SK-N-SH (cell line): Measurements from ENCODE around the gene AUH. TPM values are rescaled to one million over a fixed set of nuclear protein-coding genes. Genes with fewer than 3 reads are reported as not detected.

ENCODE experiments used
- CTCF ChIA-PET: fragments of 300-600, 350-600 bp; formaldehyde crosslinking; extraction: SDS; loops from one replicate; lab custom pipeline; 2021; lab: Yijun Ruan, JAX
- POLR2A ChIA-PET: fragments of 350-600 bp; sonication (Branson Sonifier 250); formaldehyde crosslinking; extraction: SDS; loops from one replicate; lab custom pipeline; 2020; ENCODE audit warnings: antibody characterized with exemption, inconsistent platforms; lab: Yijun Ruan, JAX
- DNase-seq: peaks from one replicate; pipeline ENCODE4 v3.0.0; 2012
- H2AFZ ChIP-seq: fragments of 200-600 bp; sonication (generic); 2 replicates; pipeline ENCODE4 v1.8.1; 2016; ENCODE audit warnings: antibody characterized with exemption, mild to moderate bottlenecking, low read depth
- H3F3A ChIP-seq: fragments of 200-600 bp; sonication (generic); replicated peaks from 2 replicates; pipeline ENCODE3; 2016; ENCODE audit warnings: antibody characterized with exemption, mild to moderate bottlenecking; ENCODE audit not compliant: insufficient read depth
- H3K27ac ChIP-seq, 2 experiments: fragments of 200-500 bp in 1 of 2; fragments of 200-600 bp in 1 of 2; sonication (Bioruptor generic) in 1 of 2; sonication (generic), shearing (Covaris generic) in 1 of 2; 2 replicates each; pipeline versions ENCODE4 v1.5.1 to v1.6.1; 2014 to 2016; ENCODE audit warnings: low read depth in 2 of 2, inconsistent platforms in 1 of 2, low read length in 1 of 2, mild to moderate bottlenecking in 1 of 2, mixed read lengths in 1 of 2
- H3K27me3 ChIP-seq: fragments of 200-600 bp; sonication (generic), shearing (Covaris generic); 2 replicates; pipeline ENCODE4 v1.6.1; 2016; ENCODE audit warnings: mixed run types; ENCODE audit not compliant: insufficient read depth
- H3K36me3 ChIP-seq, 2 experiments: fragments of 200-500 bp in 1 of 2; fragments of 200-600 bp in 1 of 2; sonication (Bioruptor generic) in 1 of 2; sonication (generic) in 1 of 2; replicated peaks in 1 of 2; 2 replicates each; pipeline versions ENCODE3 to v1.5.1; 2014 to 2016; ENCODE audit warnings: low read length in 1 of 2, mild to moderate bottlenecking in 1 of 2; ENCODE audit not compliant: insufficient read depth in 2 of 2, control insufficient read depth in 1 of 2
- H3K4me1 ChIP-seq, 2 experiments: fragments of 200-500 bp in 1 of 2; fragments of 200-600 bp in 1 of 2; sonication (Bioruptor generic) in 1 of 2; sonication (generic), shearing (Covaris generic) in 1 of 2; 2 replicates each; pipeline versions ENCODE4 v1.5.1 to v1.6.1; 2014 to 2016; ENCODE audit warnings: low read depth in 1 of 2, low read length in 1 of 2, mixed run types in 1 of 2; ENCODE audit not compliant: insufficient read depth in 2 of 2, control insufficient read depth in 1 of 2
- H3K4me2 ChIP-seq: fragments of 200-600 bp; sonication (generic), shearing (Covaris generic); 2 replicates; pipeline ENCODE4 v1.6.1; 2017; ENCODE audit warnings: mixed run types
- H3K4me3 ChIP-seq, 2 experiments: fragments of 200-500 bp in 1 of 2; fragments of 200-600 bp in 1 of 2; sonication (Bioruptor generic) in 1 of 2; sonication (generic), shearing (Covaris generic) in 1 of 2; 2 replicates each; pipeline versions ENCODE4 v1.5.1 to v1.8.1; 2014 to 2016; ENCODE audit warnings: low read depth in 2 of 2, inconsistent platforms in 1 of 2, low read length in 1 of 2, mild to moderate bottlenecking in 1 of 2, mixed read lengths in 1 of 2, moderate library complexity in 1 of 2
- H3K79me2 ChIP-seq: fragments of 200-600 bp; sonication (generic); 2 replicates; pipeline ENCODE4 v1.8.1; 2017; ENCODE audit warnings: mild to moderate bottlenecking; ENCODE audit not compliant: insufficient read depth
- H3K9ac ChIP-seq: fragments of 200-600 bp; sonication (generic); 2 replicates; pipeline ENCODE4 v1.6.1; 2017; ENCODE audit warnings: mixed run types
- H3K9me2 ChIP-seq: fragments of 200-600 bp; sonication (generic); 2 replicates; pipeline ENCODE4 v1.6.1; 2017; ENCODE audit warnings: mixed run types
- H3K9me3 ChIP-seq: fragments of 200-600 bp; sonication (generic); 2 replicates; pipeline ENCODE4 v1.6.1; 2017; ENCODE audit warnings: mixed run types, mild to moderate bottlenecking, moderate library complexity
- H4K20me1 ChIP-seq: fragments of 200-600 bp; sonication (generic); 2 replicates; pipeline ENCODE4 v1.6.1; 2017; ENCODE audit warnings: mild to moderate bottlenecking, mixed run types; ENCODE audit not compliant: insufficient read depth
- EP300 ChIP-seq, 2 experiments: IDR thresholded peaks; 2 replicates each; pipeline versions ENCODE4 v1.4.0 to v1.6.1; 2012; ENCODE audit warnings: borderline replicate concordance in 1 of 2, low read depth in 1 of 2, low read length in 1 of 2
- EZH2phosphoT487 ChIP-seq: fragments of 200-600 bp; sonication (generic); IDR thresholded peaks from 2 replicates; pipeline ENCODE4 v1.6.1; 2017; ENCODE audit warnings: low read depth, mixed run types, mild to moderate bottlenecking, antibody characterized with exemption, moderate library complexity, borderline replicate concordance
- NFIC ChIP-seq: IDR thresholded peaks from 2 replicates; pipeline ENCODE4 v1.4.0; 2012; ENCODE audit warnings: borderline replicate concordance
- POLR2AphosphoS5 ChIP-seq: IDR thresholded peaks from 2 replicates; pipeline ENCODE4 v1.6.1; 2012; ENCODE audit warnings: low read depth, low read length
- RCOR1 ChIP-seq: fragments of 150-350 bp; IDR thresholded peaks from 2 replicates; pipeline ENCODE4 v1.6.1; 2017; ENCODE audit warnings: antibody characterized with exemption, low read length
- SMC3 ChIP-seq: IDR thresholded peaks from 2 replicates; pipeline ENCODE4 v1.6.1; 2012; ENCODE audit warnings: low read depth, low read length, improper control_type of control experiment
- TAF1 ChIP-seq: IDR thresholded peaks from 2 replicates; pipeline ENCODE4 v1.6.1; 2012; ENCODE audit warnings: low read depth, mild to moderate bottlenecking, low read length, moderate library complexity, borderline replicate concordance
- WGBS: methylation state at CpG from one replicate; pipeline ENCODE4 v1.1.6; 2017; ENCODE audit warnings: low lambda C conversion rate; 5-methylcytosine and 5-hydroxymethylcytosine counted together
- polyA plus RNA-seq, 3 experiments: library from polyadenylated mRNA; depleted of rRNA; stranded (reverse); fragments of >200 nt; gene quantifications; 2 replicates each; pipeline ENCODE4 v1.2.3, GENCODE V29; 2012
- TF ChIP-seq, protein P1 (sequence below): fragments of 200-600 bp; sonication (generic); IDR thresholded peaks from 2 replicates; pipeline ENCODE4 v1.6.1; 2017; ENCODE audit warnings: antibody characterized with exemption, mild to moderate bottlenecking, moderate library complexity

AUH gene
- polyA plus RNA-seq, 1 of the 3 experiments (the other 2 are of a cell fraction), result 7.6 TPM

- peaks cover 20% of the 10 kb centered on the region; the same call in 1 of the 2 replicates for H3K9me3 ChIP-seq
- no peak overlapping the region for H2AFZ ChIP-seq
- peaks cover 0 to 3% of the 10 kb centered on the region in 2 experiments for H3K36me3 ChIP-seq
- no peaks in the 10 kb centered on the region for H4K20me1 ChIP-seq
- H3K9me2 ChIP-seq, result no peaks in the 10 kb centered on the region; the same call in 1 of the 2 replicates
- H3K4me1 ChIP-seq, result peaks cover 0 to 3% of the 10 kb centered on the region in 2 experiments; a peak in 1 of 4 replicates
- H3K4me3 ChIP-seq, result no peak overlapping the region
- POLR2A ChIA-PET, result no interaction called here
- H3F3A ChIP-seq, result no peaks in the 10 kb centered on the region
- no peak for TF ChIP-seq RCOR1
- no peak for TF ChIP-seq SMC3
- H3K27ac ChIP-seq, result no peak overlapping the region
- H3K9ac ChIP-seq, result no peak overlapping the region
- H3K4me2 ChIP-seq, result no peak overlapping the region
- DNase-seq, result no peak
- CTCF ChIA-PET, result no interaction called here
- H3K27me3 ChIP-seq, result no peaks in the 10 kb centered on the region
- no peaks in the 10 kb centered on the region for H3K79me2 ChIP-seq
Observed at GRCh38 chr9:91170951-91171350, 190.8 kb downstream of the AUH start.

GRCh38 chr9:91166796-91167366 is 194.8 kb downstream of the AUH start:
- no peaks in the 10 kb centered on the region; the same call in 1 of the 2 replicates for H3K9me2 ChIP-seq
- H3K27ac ChIP-seq, result no peak overlapping the region
- POLR2A ChIA-PET, result no interaction called here
- H3K36me3 ChIP-seq, result peaks cover 0 to 3% of the 10 kb centered on the region in 2 experiments
- H3K9me3 ChIP-seq, result peaks cover 17% of the 10 kb centered on the region; the same call in 1 of the 2 replicates
- no peak overlapping the region for H3K9ac ChIP-seq
- no peak for DNase-seq
- CTCF ChIA-PET, result no interaction called here
- no peak overlapping the region for H2AFZ ChIP-seq
- TF ChIP-seq TAF1, result no peak
- no peak for TF ChIP-seq POLR2AphosphoS5
- TF ChIP-seq, protein P1, sequence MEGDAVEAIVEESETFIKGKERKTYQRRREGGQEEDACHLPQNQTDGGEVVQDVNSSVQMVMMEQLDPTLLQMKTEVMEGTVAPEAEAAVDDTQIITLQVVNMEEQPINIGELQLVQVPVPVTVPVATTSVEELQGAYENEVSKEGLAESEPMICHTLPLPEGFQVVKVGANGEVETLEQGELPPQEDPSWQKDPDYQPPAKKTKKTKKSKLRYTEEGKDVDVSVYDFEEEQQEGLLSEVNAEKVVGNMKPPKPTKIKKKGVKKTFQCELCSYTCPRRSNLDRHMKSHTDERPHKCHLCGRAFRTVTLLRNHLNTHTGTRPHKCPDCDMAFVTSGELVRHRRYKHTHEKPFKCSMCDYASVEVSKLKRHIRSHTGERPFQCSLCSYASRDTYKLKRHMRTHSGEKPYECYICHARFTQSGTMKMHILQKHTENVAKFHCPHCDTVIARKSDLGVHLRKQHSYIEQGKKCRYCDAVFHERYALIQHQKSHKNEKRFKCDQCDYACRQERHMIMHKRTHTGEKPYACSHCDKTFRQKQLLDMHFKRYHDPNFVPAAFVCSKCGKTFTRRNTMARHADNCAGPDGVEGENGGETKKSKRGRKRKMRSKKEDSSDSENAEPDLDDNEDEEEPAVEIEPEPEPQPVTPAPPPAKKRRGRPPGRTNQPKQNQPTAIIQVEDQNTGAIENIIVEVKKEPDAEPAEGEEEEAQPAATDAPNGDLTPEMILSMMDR, result no peak
- TF ChIP-seq EP300 (IDR thresholded peaks at IDR 0.05; ENCODE audit: borderline replicate concordance in 1 of 2, low read depth in 1 of 2, low read length in 1 of 2), result no peak
- TF ChIP-seq NFIC, result no peak
- no peak for TF ChIP-seq EZH2phosphoT487
- TF ChIP-seq, all 33 proteins: peak for 0
- Histone ChIP-seq H3F3A (no peaks in the 10 kb centered on the region), H3K4me3 (no peak overlapping the region), H3K27me3 (no peaks in the 10 kb centered on the region), H3K4me2 (no peak overlapping the region), H3K79me2 (no peaks in the 10 kb centered on the region), H4K20me1 (no peaks in the 10 kb centered on the region), H3K4me1 (peaks cover 0 to 21% of the 10 kb centered on the region in 2 experiments; a peak in 3 of 4 replicates)
- WGBS, result 81% methylated on average over 10 of the region's 10 CpGs
